ENCODE measurements around the gene TTLL10.

Gene TTLL10

DNA sequence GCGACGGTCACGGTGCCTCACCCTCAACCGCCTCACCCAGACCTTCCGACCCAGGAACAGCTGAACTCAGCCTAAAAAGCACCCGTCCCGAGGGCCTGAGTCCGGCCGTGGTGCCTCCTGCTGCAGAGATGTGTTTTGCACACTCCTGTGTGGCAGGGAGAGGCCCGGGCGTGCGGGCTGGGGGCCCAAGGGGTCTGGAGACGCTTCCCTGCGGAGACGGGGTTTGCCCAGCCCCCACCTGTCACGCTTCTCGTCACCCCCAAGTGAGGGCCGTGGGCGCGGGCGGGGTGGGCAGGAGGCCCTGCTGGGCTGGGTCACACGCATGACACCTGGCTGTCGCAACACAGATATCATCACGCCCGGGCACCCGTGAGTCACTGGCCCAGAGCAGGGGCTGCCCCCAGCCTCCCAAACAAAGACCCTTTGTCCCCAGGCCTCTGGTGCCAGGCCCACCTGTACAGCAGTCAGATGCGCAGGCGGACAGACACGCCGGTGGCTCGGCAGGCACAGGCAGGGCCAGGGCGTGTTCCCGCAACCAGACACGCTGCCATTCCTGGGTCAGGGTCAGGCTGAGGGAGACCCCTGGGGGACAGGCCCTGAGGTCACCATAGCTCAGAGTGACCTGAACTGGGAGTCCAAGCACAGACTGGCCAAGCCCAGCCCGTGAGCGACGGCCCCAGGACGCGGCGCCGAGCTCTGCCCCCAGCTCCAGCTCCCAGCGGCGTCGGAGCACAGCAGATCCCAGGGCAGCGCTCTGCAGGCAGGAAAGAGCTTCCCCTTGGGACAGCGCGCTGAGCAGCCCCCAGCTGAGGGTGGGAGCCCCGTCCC, 64.4 kb downstream of the TTLL10 start:
- DNase-seq (ENCODE audit: low read depth), result no peak

DNA sequence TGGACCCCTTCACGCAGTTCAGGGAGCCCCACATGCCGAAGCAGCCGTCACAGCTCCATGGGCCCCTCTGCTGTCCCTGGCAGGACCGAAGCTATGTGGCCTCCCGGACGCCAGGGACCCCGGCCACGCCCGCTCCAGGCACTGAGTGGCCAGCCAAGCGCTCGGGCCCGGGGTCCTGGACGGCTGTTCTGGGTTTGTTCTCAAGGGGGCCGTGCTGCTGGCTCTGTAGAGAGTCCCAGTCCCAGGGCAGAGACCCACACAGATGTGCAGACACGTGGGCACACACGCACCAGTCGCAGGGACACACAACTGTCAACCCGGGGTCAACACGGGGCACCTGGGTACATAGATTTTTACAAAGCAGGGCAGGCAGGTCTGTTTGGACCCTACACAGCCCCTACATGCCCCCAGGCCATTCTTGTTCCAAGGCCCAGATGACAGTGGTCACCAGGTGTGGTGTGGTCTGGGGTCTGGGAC, 65.1 kb downstream of the TTLL10 start:
- no peak for DNase-seq (ENCODE audit: low read depth)

DNA sequence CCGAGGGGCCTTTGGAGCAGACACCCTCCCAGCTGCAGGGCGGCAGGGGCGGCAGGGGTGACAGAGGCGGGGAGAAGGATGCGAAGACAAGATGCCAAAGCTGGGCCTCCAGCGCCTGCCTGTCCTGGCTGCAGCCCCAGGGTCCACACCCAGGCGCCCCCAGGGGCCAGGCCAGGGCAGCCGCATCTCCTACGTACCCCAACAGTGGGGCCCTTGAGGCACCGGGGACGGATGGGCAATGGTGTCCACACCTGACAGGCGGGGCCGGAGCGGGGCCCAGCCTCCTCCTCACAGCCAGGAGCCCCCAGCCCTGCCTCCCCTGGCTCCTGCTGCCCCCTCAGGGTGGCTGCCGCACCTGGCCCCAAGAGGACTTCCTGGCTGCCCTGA, 65.5 kb downstream of the TTLL10 start:
- DNase-seq (ENCODE audit: low read depth), result no peak

DNA sequence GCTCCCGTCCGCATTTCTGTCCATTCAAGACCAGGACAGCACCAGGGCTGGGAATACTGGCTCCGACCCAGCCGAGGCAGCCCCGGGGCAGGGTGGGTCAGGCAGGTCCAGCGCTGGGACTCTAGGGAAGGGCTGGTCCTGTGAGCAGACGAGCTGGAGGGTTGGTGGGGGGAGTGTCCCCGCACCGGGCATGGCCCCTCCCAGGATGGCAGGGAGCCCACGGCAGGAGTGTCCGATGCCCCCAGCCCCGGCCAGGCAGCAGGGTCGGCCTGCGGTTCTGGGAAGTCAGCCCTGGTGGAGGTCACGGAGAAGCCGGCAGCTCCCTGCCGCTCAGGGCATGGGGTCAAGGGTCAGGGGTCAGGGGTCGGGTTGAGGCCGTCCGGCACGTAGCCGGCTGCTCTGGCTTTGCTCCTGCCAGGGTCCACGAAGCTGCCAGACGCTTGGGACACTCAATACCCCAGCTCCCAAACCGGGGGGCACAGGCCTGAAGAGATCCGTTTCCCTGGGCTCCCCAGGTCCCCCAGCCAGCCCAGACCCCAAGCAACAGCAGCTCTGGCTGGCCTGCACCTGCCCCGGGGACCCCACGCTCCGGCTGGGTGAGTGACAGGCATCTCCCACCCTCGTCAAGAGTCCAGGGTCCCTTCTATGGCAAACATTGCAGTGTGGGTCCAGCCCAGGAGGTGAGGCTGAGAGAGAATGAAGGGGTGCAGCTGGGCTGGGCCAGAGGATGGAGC, 66.1 kb downstream of the TTLL10 start:
- DNase-seq (ENCODE audit: low read depth), result no peak

DNA sequence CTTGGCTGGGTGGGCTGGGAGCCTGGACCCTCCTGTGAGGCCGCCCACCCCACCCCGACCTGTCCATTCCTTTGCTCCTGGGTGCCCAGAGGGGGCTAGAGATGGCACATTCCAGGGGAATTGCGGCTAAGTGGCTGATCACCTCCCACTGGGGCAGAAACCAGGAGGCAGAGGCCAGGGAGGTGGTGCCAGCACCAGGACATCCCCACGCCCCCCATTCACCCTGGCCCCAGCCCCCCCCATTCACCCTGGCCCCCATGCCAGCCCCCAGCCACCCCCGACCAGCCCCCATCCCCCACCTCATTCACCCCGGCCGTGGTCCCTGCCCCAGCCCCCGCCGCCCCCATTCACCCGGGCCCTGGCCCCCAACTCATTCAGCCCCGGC, 66.7 kb downstream of the TTLL10 start:
- no peak for DNase-seq (ENCODE audit: low read depth)

DNA sequence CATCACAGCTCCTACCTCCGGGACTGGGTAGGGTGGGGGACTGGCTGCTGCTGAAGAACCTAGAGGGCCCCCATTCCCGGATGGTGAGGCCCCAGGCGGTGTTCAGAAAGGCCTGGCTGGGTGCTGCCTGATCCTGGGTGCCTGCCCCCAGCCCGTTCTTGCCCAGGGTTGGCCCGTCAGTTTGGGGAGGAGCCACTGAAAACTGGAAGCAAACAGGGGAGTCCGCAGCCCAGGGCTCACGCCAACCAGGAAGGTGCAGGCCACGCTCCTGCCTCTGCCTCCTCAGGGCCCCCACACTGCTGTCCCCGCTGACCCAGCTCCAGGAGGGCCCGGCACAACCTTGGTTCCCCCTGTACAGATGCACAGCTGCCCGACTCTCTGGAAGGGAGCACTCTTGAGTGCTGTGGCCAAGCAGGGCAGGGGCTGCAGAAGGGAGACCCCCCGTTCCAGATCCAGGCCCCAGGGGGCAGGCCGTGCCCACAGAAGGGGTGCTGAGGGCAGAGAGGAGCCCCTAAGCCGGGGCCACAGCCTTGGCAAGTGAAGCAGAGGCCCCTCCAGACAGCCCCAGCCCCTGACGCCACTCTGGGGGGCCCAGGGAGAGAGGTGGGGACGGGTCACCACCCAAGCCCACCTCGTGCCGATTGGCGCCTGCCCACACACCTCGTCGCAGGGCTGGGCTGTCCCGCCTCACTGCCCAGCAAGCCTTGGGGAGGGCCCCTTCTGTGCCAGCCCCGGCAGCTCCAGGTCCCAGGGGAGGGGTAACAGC, 67.3 kb downstream of the TTLL10 start:
- no peak for DNase-seq (ENCODE audit: low read depth)

DNA sequence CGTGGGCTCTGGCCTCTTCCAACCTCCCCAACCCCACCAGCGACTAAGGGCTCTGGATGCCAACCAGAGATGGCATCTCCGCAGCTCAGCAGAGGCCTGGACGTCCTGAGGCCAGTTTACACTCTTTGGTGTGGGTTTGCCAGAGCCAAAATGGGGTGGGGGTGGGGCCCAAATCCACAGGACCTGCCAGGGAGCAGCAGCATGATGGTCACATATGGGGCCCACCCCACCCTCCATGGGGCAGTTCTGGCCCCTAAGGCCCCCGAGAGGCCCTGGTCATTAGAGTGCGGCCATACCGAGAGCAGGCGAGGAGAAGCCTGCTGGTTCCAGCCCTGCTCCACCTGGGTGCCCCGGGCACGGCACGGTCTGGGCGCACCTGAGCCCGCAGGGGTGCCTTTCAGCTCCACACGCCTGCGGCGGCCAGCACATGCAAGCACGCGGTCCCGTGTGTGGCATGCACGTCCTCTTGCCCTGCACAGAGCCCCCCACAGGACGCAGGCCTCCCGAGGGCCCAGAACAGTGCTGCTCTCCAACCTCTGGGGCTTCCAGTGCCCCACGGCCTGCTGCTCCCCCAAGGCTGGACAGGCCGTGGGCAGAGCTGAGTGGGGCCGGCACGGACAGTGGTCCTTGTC, 68.0 kb downstream of the TTLL10 start:
- no peak for DNase-seq (ENCODE audit: low read depth)

DNA sequence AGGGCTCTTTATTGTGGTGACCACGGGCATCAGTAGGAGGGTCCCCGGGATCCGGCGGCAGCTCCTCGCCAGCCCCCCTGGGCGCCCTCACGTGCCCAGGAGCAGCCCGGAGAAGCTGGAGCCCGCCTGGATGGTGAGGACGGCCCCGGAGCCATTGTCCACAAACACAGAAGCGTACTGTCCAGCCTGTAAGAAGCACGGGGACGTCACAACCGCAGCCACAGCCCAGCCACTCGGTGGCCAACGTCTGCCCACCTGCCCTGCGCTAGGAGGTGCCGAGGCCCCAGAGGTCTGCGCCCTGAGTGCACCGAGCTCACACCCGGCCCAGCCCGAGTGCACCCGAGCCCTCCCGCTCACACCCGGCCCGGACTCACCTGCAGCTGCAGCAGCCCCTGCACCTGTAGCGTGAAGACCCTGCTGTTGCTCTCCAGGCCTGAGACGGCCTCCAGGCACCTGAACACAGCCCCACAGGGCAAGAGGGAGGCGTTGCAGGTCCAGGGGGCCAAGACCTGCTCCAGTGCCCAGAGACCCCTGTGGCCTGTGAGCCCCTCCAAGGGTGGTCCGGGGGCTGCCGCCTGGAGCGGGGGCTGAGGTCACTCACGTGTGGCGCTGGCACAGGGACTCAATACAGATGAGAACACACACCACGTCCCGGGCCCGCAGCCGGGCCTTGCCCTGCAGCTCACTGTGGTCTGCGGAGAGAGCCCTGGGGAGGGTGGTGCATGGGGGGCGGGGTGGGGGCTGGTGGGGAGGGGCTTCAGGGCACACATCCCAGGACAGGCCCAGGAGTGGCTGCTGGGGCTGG, 69.0 kb downstream of the TTLL10 start:
- no peak for DNase-seq (ENCODE audit: low read depth)

DNA sequence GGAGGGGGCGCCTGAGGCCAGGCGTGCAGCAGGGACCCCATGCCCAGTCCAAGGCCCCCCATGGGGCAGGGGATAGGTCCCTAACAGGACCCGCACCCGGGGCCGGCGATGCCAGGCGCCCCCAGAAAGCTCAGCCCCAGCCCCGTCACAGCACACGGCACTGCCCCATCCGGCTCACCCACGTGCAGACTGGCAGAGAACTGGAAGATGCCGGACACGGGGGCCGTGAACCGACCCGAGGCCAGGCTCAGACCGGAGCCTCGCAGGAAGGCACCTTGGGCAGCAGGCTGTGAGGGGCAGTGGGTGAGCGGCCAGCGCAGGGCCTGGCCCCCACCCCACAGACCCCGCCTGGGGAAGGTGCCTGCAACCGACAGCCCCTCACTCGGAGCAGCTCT, 69.6 kb downstream of the TTLL10 start:
- no peak for DNase-seq (ENCODE audit: low read depth)

DNA sequence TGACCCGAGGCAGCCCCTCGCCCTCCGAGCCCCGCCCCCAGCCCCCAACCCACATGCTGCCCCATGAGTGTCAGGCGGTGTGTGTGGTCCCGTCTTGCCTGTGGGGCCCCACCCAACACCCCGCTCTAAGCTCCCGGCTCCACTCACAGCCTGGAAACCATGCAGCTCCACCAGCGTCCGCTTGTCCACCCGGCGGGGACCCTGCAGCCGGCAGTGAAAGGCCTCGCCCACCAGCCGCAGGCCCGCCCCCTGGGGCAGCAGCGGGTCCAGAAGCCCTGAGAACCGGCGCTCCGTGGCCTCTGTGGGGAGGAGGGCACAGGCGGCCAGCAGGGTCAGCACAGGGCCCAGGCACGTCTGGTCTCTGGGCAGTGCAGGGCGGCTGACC, 70.1 kb downstream of the TTLL10 start:
- no peak for DNase-seq (ENCODE audit: low read depth)

DNA sequence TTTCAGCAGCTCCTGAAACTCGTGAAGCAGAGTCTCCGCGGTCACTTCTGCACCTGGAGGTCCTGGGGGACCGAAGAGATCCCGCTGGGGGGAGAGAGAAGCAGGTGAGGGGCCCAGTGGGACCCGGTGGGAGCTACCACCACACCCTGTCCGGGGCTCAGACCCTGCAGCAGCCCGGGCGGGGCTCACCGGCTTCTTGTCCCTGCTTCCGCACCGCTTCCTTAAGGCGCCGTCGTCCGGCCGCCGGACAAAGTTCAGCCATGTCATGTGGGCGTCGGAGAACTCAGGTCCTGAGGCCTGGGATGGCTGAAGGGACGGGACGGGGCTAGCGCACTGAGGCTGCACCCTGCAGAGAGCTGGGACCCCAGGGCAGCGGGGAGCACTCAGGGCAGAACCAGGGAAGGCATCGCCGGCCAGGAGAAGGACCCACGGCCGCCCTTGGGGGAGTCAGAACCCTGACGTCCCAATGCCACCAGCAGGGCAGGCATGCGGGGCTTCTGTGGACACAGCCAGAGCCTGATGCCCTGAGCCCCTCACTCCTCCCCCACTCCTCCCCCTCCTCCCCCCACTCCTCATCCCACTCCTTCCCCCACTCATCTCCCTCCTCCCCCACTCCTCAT, 70.6 kb downstream of the TTLL10 start:
- no peak for DNase-seq (ENCODE audit: low read depth)

DNA sequence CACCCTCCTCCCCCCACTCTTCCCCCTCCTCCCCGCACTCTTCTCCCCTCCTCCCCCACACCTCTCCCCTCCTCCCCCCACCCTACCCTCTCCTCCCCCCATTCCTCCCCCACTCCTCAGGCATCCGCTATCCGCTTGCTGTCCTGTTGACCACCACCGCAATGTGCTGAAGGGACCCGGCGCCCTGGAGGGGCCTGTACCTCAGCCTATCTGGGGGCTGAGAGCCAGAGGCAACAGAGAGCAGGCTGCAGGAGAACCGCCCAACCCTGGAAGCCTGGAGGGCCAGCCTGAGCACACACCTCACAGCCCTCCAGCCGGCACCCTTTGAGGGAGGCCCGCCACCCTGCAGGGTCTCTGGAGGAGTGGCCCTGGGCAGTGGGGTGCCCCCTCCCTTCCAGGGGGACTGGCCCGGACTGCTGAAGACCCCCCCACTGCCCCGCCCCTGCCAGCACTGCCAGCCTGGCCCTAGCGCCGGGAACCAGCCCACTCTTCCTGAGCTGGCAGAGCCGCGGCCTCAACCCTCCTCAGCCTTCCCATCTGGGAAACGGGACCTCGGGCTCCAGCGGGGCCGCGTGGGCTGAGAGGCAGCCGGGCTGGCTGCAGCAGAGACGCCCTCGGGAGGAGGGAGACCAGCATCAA, 71.6 kb downstream of the TTLL10 start:
- no peak for DNase-seq (ENCODE audit: low read depth)

DNA sequence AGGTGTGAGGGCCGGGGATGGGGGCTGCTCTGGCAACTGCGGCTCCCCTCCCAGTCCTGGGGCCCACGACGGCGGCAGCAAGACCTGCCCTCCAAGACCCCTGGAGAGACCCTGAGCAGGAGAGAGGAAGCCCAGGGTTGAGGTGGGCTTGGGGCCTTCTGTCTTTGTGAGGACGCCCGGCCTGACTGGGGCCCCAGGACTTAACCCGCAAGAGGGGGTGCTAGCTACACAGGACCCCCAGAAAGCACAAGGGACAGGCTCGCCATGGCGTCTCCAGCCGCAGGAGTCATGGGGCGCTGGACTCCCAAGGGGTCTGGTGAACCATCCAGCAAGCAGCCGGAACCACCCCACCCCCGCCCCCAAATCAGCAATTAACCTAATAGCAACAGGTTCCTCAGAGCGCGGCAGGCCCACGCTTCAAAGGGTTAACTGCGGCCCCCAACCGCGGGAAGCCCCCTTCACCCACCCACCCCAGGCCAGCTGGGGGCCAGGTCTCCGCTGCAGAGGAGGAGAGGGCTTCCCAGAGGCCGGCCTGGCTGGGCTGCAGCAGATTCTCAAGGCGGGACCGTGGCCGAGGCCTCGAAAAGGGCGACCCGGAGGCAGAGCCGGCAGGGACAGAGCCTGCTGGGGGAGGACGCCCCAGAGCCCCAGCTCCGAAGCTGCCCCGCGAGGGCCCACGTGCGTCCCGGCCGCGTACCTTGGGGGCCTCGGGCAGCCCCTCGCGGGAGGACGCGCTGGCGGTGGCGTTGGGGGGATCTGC, 72.3 kb downstream of the TTLL10 start:
- DNase-seq (ENCODE audit: low read depth), result no peak

DNA sequence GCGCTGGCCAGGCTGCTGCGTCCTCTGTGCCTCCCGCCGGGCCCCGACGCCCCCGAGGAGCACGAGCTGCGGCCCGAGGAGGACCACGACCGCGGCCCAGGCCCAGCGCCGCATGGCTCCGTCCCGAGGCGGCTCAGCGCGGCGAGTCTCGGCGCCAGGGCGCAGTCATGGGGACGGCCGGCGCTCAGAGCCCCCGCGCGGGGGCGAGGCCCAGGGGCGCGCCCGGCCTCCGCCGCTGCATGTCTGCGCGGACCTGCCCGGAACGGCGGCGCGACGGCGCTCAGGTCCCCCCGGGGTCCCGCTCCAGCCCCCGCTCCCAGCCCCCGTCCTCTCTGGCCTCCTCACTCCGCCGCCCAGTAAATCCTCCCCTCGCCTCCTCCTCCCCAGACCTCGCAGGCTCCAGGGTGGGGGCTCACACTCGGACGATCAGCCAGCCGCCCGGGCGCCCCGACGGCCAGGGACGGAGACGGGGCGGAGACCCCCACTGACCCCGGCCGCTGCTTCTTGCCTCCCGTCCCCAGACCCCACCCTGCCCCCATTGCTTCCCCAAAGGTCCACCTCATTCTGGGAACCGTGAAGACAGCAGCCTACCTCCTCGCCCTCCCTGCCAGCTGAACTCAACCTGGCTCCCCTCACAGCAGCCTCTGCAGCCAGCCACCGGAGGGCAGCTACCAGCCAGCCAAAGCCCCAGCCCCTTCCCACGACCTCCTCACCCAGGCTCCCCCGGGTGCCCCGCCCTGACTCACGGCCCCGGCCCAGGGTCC, 73.1 kb downstream of the TTLL10 start, which contains the start of gene C1QTNF12:
C1QTNF12 (minus strand) TSS at position 146 of the 764 bp plus-strand sequence; CDS start at position 114, 32 bp downstream.
- DNase-seq (ENCODE audit: low read depth), result no peak

DNA sequence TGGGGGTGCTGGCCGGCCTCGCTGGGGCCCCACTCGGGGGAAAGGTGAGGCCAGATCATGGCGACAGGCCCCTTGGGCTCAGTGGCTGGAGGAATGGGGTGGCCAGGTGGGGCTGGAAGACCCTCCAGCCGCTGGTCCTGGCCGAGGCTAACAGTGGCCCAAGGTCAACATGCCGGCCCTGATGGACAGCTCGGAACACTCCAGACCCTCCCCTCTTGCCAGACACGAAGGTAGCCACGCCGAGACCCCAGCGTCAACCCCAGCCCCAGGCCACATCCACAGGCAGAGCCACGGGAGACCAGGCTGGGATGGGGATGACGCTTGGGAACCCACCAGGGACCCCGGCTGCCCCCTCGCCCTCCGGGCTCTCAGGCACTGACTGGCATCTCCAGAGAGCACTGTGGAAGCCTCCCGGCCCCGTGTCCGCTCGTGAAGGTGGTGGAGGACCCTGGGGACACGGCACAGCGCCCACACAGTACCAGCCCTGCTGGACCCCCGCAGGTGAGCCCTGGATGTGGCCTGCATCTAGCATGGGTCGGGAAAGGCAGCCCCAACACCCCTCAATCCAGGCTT, 73.7 kb downstream of the TTLL10 start:
- no peak for DNase-seq (ENCODE audit: low read depth)
